GM10266 (cell line): ENCODE results near the gene XRCC3.
"Not testable (repeated sequence)": the region's sequence is repeated elsewhere in the genome, so short reads cannot be mapped to it uniquely, and the experiment has no call there.

Source experiments
- DNase-seq: peaks from one replicate; pipeline ENCODE4 v3.0.0; 2012; ENCODE audit errors: extremely low spot score
- TF ChIP-seq, protein P1 (sequence below): IDR thresholded peaks from 2 replicates; pipeline ENCODE4 v1.5.1; 2012; ENCODE audit warnings: mild to moderate bottlenecking, low read depth; ENCODE audit not compliant: control insufficient read depth, insufficient read depth; ENCODE audit errors: missing control alignments

XRCC3 gene

DNA sequence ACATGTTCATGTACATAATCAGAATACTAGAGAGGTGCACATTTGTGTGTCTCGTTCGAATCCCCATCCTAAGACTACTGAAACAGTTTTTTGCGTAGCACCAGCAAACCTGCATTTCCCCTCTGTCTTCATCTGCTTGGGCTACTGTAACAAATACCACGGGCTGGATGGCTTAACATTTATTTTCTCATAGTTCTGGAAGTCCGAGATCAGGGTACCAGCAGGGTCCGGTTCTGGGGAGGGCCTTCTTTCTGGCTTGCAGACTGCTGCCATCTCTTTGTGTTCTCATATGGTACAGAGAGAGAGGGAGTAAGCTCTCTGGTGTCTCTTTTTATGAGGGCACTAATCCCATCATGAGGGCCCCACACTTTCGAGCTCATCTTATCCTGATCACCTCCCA, 55.6 kb downstream of the XRCC3 start:
- DNase-seq, result no peak
- TF ChIP-seq, protein P1, sequence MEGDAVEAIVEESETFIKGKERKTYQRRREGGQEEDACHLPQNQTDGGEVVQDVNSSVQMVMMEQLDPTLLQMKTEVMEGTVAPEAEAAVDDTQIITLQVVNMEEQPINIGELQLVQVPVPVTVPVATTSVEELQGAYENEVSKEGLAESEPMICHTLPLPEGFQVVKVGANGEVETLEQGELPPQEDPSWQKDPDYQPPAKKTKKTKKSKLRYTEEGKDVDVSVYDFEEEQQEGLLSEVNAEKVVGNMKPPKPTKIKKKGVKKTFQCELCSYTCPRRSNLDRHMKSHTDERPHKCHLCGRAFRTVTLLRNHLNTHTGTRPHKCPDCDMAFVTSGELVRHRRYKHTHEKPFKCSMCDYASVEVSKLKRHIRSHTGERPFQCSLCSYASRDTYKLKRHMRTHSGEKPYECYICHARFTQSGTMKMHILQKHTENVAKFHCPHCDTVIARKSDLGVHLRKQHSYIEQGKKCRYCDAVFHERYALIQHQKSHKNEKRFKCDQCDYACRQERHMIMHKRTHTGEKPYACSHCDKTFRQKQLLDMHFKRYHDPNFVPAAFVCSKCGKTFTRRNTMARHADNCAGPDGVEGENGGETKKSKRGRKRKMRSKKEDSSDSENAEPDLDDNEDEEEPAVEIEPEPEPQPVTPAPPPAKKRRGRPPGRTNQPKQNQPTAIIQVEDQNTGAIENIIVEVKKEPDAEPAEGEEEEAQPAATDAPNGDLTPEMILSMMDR, result no peak

DNA sequence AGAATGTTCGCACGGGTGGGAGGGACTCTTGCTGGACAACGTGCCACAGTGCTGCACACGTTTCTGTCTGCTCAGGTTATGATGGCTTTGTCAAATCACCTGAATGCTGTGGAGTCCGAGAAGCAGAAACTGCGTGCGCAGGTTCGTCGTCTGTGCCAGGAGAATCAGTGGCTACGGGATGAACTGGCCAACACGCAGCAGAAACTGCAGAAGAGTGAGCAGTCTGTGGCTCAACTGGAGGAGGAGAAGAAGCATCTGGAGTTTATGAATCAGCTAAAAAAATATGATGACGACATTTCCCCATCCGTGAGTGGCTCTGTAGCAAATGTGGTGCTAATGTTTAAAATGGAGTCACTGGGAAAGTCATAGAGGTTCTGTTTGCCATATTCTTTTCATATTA, 57.8 kb downstream of the XRCC3 start:
- TF ChIP-seq, protein P1, result no peak
- DNase-seq, result no peak

DNA sequence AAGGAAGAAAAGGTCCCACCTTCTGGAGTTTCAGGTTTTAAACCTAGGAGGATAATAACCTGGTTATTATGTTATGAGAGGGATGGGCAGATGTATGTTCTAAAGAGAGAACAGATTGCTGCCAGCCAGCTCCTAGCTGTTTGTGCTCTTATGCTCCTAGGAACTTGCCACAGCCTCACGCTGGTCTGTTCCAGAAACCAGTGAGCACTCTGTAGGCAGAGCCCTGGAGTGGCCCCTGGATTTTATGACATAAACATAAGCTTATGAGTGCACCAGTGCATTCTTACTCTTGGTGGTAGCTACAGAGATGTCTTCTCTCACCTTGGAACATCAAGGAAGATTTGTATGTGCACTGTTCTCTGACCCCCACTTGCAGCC, 58.5 kb downstream of the XRCC3 start:
- TF ChIP-seq, protein P1, result no peak
- no peak for DNase-seq

DNA sequence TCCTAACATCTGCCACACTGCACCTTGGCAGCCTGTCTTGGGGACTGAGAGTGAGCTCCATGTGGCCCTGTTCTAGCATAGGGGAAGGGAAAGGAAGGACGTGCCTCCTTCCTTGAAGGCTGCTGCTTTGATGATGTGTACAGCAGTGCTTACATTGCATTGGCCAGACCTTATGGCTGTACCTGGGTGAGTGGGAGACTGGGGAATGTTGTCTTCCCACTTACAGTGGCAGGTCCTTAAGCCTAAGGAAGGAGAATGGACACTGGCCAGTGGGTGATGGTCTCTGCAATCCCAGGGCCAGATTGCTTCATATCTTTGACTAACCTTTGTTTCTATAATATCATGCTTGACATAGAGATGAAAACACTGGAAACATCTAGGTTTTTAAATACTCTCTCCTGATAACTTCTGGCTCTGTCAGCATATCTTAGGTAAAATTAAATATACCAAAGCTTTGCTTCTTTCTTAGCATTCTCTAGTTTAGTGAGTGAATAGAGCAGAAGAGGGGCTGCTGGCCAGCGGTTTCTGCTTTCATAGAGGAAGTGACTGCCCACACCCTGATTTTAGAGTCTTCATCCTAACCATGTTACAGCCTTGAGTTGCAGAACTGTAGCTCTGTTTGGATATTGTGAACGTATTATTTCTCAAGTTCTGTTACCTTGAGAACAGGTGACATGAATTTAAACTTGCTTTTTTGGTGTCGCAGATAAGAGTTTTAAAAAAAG, 59.1 kb downstream of the XRCC3 start:
- DNase-seq, result no peak
- TF ChIP-seq, protein P1, result no peak

DNA sequence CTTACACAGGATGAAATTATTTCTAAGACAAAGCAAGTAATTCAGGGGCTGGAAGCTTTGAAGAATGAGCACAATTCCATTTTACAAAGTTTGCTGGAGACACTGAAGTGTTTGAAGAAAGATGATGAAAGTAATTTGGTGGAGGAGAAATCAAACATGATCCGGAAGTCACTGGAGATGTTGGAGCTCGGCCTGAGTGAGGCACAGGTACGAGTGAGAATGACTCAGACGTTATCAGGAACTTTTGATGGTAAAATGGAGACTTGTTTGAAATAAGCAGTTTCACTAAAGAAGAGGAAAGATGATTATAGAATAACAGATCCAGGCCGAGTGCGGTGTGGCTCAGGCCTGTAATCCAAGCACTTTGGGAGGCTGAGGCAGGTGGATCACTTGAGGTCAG, 60.6 kb downstream of the XRCC3 start:
- TF ChIP-seq, protein P1, result no peak

DNA sequence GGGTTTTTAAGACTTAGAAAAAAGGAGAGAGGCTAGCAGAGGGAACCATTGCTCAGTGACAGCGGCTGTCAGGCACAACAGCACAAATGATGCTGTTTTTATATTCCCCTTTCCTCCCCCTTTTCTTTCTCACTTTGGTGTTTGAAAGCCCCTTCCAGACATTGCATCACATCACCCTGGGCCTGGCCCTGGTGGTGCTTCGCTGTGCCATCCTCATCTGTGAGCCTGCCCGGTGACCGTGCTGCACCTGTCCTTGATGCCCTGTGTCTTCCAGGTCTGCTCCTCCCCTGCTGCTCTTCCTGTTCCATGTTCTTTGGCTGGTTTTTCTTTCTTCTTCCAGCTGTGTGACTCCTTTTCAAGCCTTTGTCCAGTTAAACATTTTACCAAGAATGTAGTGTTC, 61.4 kb downstream of the XRCC3 start:
- no peak for DNase-seq
- TF ChIP-seq, protein P1, result no peak

More for the DNA sequence above, 60.6 kb downstream of the XRCC3 start:
- DNase-seq, result no peak

DNA sequence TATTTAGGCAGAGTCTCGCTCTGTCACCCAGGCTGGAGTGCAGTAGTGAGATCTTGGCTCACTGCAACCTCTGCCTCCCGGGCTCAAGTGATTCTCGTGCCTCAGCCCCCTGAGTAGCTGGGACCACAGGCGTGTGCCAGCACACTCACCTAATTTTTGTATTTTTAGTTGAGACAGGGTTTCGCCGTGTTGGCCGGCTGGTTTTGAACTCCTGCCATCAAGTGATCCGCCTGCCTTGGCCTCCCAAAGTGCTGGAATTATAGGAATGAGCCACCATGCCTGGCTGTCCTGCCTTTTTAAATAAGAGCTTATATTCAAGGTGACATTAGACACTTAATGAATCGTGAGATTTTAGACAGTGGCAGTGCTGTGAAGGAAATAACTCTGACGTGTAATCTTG, 61.9 kb downstream of the XRCC3 start:
- DNase-seq, result not testable (repeated sequence)

DNA sequence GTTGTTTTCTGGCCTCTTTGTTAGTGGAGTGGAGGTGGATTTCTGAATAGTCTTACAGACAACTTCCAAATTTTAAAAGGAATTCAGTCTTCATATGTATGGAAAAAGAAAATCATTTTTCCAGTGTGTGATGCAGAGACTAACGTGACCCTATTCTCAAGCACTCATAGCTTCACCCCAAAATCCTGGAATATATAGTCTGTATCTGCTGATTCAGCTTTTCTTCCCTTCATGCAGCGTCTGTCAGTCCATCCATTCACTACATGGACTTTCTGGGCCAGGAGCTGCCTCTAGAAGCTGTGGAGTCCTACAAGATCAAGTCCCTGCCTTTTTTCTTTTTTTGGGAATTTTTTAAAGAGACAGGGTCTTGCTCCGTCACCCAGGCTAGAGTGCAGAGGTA, 62.4 kb downstream of the XRCC3 start:
- TF ChIP-seq, protein P1, result no peak
- DNase-seq, result no peak
